T-helper 2 cell treated with Interferon-gamma antibody and Interleukin-4, amounts not matched to agents 5 μg/mL and 100 μg/mL, for 36 hours (primary cell): ENCODE results near the gene PIP5K1C.

ENCODE experiments used
- DNase-seq: peaks from one replicate; pipeline ENCODE4 v3.0.0; 2021; ENCODE audit warnings: low spot score
- H3K27ac Mint-ChIP-seq: one replicate; pipeline ENCODE4 v1.8.0; 2021; ENCODE audit warnings: mild to moderate bottlenecking, mixed read lengths
- H3K27me3 Mint-ChIP-seq: one replicate; pipeline ENCODE4 v1.8.0; 2021; ENCODE audit warnings: low read depth, mixed read lengths
- H3K36me3 Mint-ChIP-seq: one replicate; pipeline ENCODE4 v1.8.0; 2021; ENCODE audit warnings: low read depth, mixed read lengths
- H3K4me1 Mint-ChIP-seq: one replicate; pipeline ENCODE4 v1.8.0; 2021; ENCODE audit warnings: low read depth, mixed read lengths
- H3K4me3 Mint-ChIP-seq: one replicate; pipeline ENCODE4 v1.8.0; 2022; ENCODE audit warnings: mild to moderate bottlenecking, moderate library complexity, mixed read lengths
- H3K9me3 Mint-ChIP-seq: one replicate; pipeline ENCODE4 v1.8.0; 2021; ENCODE audit warnings: mixed read lengths

Gene PIP5K1C

GRCh38 chr19:3710265-3710812 lies 10.1 kb upstream of the PIP5K1C start:
- H3K27me3 Mint-ChIP-seq = peaks cover 11% of the 10 kb centered on the region
- no peak for DNase-seq
- peaks cover 1% of the 10 kb centered on the region for H3K4me1 Mint-ChIP-seq
- no peaks in the 10 kb centered on the region for H3K9me3 Mint-ChIP-seq
- no peak overlapping the region for H3K4me3 Mint-ChIP-seq
- H3K27ac Mint-ChIP-seq = no peak overlapping the region
- H3K36me3 Mint-ChIP-seq = no peaks in the 10 kb centered on the region

GRCh38 chr19:3708207-3708931 lies 8.1 kb upstream of the PIP5K1C start, which contains the start of gene TJP3:
TJP3 (plus strand) TSS chr19:3708384; CDS start chr19:3728433, 20,049 bp downstream.
- Mint-ChIP-seq H3K27ac (no peak within 1 kb of the TSS), H3K4me3 (no peak within 1 kb of the TSS), H3K36me3 (no peaks in the 10 kb centered on the region), H3K9me3 (no peaks in the 10 kb centered on the region), H3K27me3 (peaks cover 11% of the 10 kb centered on the region), H3K4me1 (peaks cover 1% of the 10 kb centered on the region)
- no peak for DNase-seq

- H3K27ac Mint-ChIP-seq = no peak overlapping the region
- H3K4me3 Mint-ChIP-seq = no peak overlapping the region
- H3K27me3 Mint-ChIP-seq = peaks cover 11% of the 10 kb centered on the region
- peaks cover 1% of the 10 kb centered on the region for H3K4me1 Mint-ChIP-seq
- no peak for DNase-seq
- no peaks in the 10 kb centered on the region for H3K9me3 Mint-ChIP-seq
- H3K36me3 Mint-ChIP-seq = no peaks in the 10 kb centered on the region
Measured at GRCh38 chr19:3707868-3708206, 7.6 kb upstream of the PIP5K1C start.

- H3K27ac Mint-ChIP-seq = no peak overlapping the region
Measured at GRCh38 chr19:3701200-3701599, 932 bp upstream of the PIP5K1C start.

GRCh38 chr19:3699741-3700241 lies 477 bp downstream of the PIP5K1C start:
- peak; percentile 38 for DNase-seq
- H3K4me1 Mint-ChIP-seq = peaks cover 14% of the 10 kb centered on the region
- no peaks in the 10 kb centered on the region for H3K27me3 Mint-ChIP-seq
- H3K9me3 Mint-ChIP-seq = no peaks in the 10 kb centered on the region
- H3K36me3 Mint-ChIP-seq = no peaks in the 10 kb centered on the region
- H3K27ac Mint-ChIP-seq = peak overlapping the region; percentile 60
- peak overlapping the region; percentile 89 for H3K4me3 Mint-ChIP-seq

More at GRCh38 chr19:3701200-3701599, 932 bp upstream of the PIP5K1C start:
- Mint-ChIP-seq H3K9me3 (no peaks in the 10 kb centered on the region), H3K27me3 (peaks cover 2% of the 10 kb centered on the region), H3K36me3 (no peaks in the 10 kb centered on the region), H3K4me1 (peaks cover 14% of the 10 kb centered on the region), H3K4me3 (peak overlapping the region; percentile 67)
- no peak for DNase-seq

- H3K27me3 Mint-ChIP-seq = no peaks in the 10 kb centered on the region
- H3K36me3 Mint-ChIP-seq = no peaks in the 10 kb centered on the region
- H3K4me1 Mint-ChIP-seq = peaks cover 14% of the 10 kb centered on the region
- H3K27ac Mint-ChIP-seq = peak overlapping the region; percentile 60
- H3K9me3 Mint-ChIP-seq = no peaks in the 10 kb centered on the region
- DNase-seq = no peak
- peak overlapping the region; percentile 89 for H3K4me3 Mint-ChIP-seq
Measured at GRCh38 chr19:3698974-3699740, 1.1 kb downstream of the PIP5K1C start.

- no peak for DNase-seq
- no peaks in the 10 kb centered on the region for H3K9me3 Mint-ChIP-seq
- no peaks in the 10 kb centered on the region for H3K27me3 Mint-ChIP-seq
- peak overlapping the region; percentile 54 for H3K4me3 Mint-ChIP-seq
- no peak overlapping the region for H3K27ac Mint-ChIP-seq
- H3K4me1 Mint-ChIP-seq = peaks cover 14% of the 10 kb centered on the region
- no peaks in the 10 kb centered on the region for H3K36me3 Mint-ChIP-seq
Measured at GRCh38 chr19:3698386-3698950, 1.8 kb downstream of the PIP5K1C start.

GRCh38 chr19:3697671-3698385 lies 2.4 kb downstream of the PIP5K1C start:
- peaks cover 14% of the 10 kb centered on the region for H3K4me1 Mint-ChIP-seq
- no peaks in the 10 kb centered on the region for H3K36me3 Mint-ChIP-seq
- no peak overlapping the region for H3K27ac Mint-ChIP-seq
- H3K4me3 Mint-ChIP-seq = peak overlapping the region; percentile 54
- no peaks in the 10 kb centered on the region for H3K27me3 Mint-ChIP-seq
- no peaks in the 10 kb centered on the region for H3K9me3 Mint-ChIP-seq
- no peak for DNase-seq

GRCh38 chr19:3697094-3697493 lies 3.2 kb downstream of the PIP5K1C start:
- H3K27ac Mint-ChIP-seq = no peak overlapping the region
- no peaks in the 10 kb centered on the region for H3K36me3 Mint-ChIP-seq

GRCh38 chr19:3696660-3696995 lies 3.6 kb downstream of the PIP5K1C start:
- H3K27me3 Mint-ChIP-seq = no peaks in the 10 kb centered on the region
- H3K4me3 Mint-ChIP-seq = no peak overlapping the region
- H3K4me1 Mint-ChIP-seq = peaks cover 14% of the 10 kb centered on the region
- no peak overlapping the region for H3K27ac Mint-ChIP-seq
- no peak for DNase-seq
- no peaks in the 10 kb centered on the region for H3K36me3 Mint-ChIP-seq
- H3K9me3 Mint-ChIP-seq = peaks cover under 1% of the 10 kb centered on the region

More at GRCh38 chr19:3697094-3697493, 3.2 kb downstream of the PIP5K1C start:
- Mint-ChIP-seq H3K4me3 (no peak overlapping the region), H3K4me1 (peaks cover 14% of the 10 kb centered on the region), H3K9me3 (no peaks in the 10 kb centered on the region), H3K27me3 (no peaks in the 10 kb centered on the region)
- no peak for DNase-seq

- Mint-ChIP-seq H3K27ac (peak overlapping the region; percentile 36), H3K4me1 (peaks cover 18% of the 10 kb centered on the region), H3K36me3 (no peaks in the 10 kb centered on the region), H3K4me3 (no peak overlapping the region), H3K27me3 (no peaks in the 10 kb centered on the region), H3K9me3 (peaks cover 3% of the 10 kb centered on the region)
- no peak for DNase-seq
Measured at GRCh38 chr19:3695986-3696659, 4.1 kb downstream of the PIP5K1C start.

- H3K4me1 Mint-ChIP-seq = peaks cover 23% of the 10 kb centered on the region
Measured at GRCh38 chr19:3695124-3695733, 5.0 kb downstream of the PIP5K1C start.

More at GRCh38 chr19:3695124-3695733, 5.0 kb downstream of the PIP5K1C start:
- peaks cover 3% of the 10 kb centered on the region for H3K9me3 Mint-ChIP-seq
- no peaks in the 10 kb centered on the region for H3K36me3 Mint-ChIP-seq
- no peaks in the 10 kb centered on the region for H3K27me3 Mint-ChIP-seq
- DNase-seq = no peak
- no peak overlapping the region for H3K27ac Mint-ChIP-seq
- H3K4me3 Mint-ChIP-seq = no peak overlapping the region
